Motor neuron (in vitro differentiated cells): ENCODE results near the gene ADGRA1. TPM values are rescaled to one million over a fixed set of nuclear protein-coding genes. Genes with fewer than 3 reads are reported as not detected.
"Not testable (repeated sequence)": the region's sequence is repeated elsewhere in the genome, so short reads cannot be mapped to it uniquely, and the experiment has no call there.

ENCODE experiments used
- ATAC-seq, 8 experiments: fragments of 200-7000 bp; cut with Tn5 transposase; replicated peaks in 6 of 8; 2 replicates each; pipeline ENCODE4 v1.8.0; 2021; ENCODE audit warnings: mild to moderate bottlenecking in 8 of 8, moderate library complexity in 8 of 8
- H3K27ac ChIP-seq, 2 donors: fragments of 250-450 bp; sonication (Bioruptor Pico); 2 replicates each; pipeline ENCODE4 v1.9.0; 2021; ENCODE audit warnings: antibody characterized with exemption in 2 of 2, mild to moderate bottlenecking in 2 of 2, moderate library complexity in 1 of 2
- H3K4me1 ChIP-seq, 2 donors: fragments of 250-450 bp; sonication (Bioruptor Pico); replicated peaks in 1 of 2; 2 replicates each; pipeline ENCODE4 v1.6.1; 2021; ENCODE audit warnings: antibody characterized with exemption in 2 of 2, mild to moderate bottlenecking in 2 of 2, moderate library complexity in 1 of 2
- H3K4me3 ChIP-seq, 5 donors: fragments of 250-450 bp; sonication (Bioruptor Pico); 2 replicates each; pipeline ENCODE4 v1.9.0; 2021; ENCODE audit warnings: antibody characterized with exemption in 5 of 5, mild to moderate bottlenecking in 5 of 5, moderate library complexity in 4 of 5
- WGBS, 10 experiments: fragments of 450-650 bp; shearing (Covaris generic); methylation state at CpG; one replicate each; pipeline ENCODE4 v1.0.0; 2022; 5-methylcytosine and 5-hydroxymethylcytosine counted together
- in situ Hi-C, 9 experiments: fragments of 400-800 bp; cut with MboI; loops; one replicate each; pipeline ENCODE4 v1.15.0; 2021; ENCODE audit warnings: low sequenced_read_pairs in 9 of 9, low pct_unique_long_range_greater_than_20kb in 2 of 9; ENCODE audit not compliant: unreplicated experiment in 9 of 9
- total RNA-seq, 8 experiments: library from RNA; unstranded; fragments of 300-600 nt; gene quantifications; 2 replicates each; pipeline versions ENCODE4 v1.2.3 to v1.2.4, GENCODE V29; 2022

Gene ADGRA1
- total RNA-seq, 8 experiments from 2014 or later: 0.09 to 6.3 (median 1.9) TPM

DNA sequence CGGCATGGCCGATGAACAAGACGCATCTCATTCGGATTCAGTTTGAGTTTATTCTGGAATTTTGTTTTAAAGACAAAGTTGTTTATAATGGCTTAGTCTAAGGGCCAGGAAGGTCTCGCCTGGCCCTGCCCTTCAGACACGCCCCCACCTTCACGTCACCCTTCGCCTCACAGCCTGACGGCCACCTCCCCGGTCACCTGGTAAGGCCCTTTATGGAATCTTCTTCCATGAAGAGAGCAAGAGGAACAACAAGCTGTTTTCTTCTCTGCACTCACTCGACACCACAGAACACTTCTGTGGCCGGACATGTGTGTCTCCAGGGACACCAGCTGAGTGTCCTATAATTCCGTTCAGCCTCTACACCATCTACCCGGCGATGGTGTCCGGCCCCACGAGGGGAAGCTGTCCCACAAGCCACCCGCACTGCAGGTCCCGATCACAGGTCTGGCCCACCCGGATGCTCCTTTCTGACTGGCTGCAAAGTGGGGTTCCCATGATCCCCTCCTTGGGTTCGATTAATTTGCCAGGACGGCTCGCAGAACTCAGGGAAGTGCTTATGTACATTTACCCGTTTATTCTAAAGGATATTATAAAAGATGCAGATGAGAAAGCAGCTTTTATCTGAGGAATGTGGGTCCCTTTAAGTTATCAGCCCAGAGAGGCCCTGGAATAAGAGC lies 54.9 kb downstream of the ADGRA1 start:
- no peak for ATAC-seq
- in situ Hi-C loops: no loop called here

DNA sequence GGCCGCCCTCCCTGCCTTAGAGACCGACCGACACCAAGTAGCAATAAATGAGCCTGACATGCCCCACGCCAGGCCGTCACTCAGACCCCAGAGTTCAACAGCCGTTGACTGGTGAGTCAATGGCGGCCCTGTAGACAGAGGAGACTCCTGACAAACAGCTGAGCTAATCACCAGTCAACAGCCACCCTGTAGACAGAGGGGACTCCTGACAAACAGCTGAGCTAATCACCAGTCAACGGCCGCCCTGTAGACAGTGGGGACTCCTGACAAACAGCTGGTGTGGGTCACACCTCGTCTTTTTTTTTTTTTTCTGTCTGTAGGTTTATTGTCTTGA lies 55.4 kb downstream of the ADGRA1 start:
- Histone ChIP-seq H3K4me1 (peaks cover 41 to 54% of the 10 kb centered on the region in 2 donors), H3K27ac (peak overlapping the region in 1 of 2 donors; percentile 49), H3K4me3 (no peak overlapping the region)
- peak in 5 of 8 experiments; percentile 75 to 84 (median 80) for ATAC-seq
- in situ Hi-C loops: no loop called here
- WGBS, 10 experiments: 0 to 80% (median 36%) methylated on average over 1 to 6 of the region's 10 CpGs; no CpG with 5 or more reads in 4 of the 10 experiments

More for the DNA sequence above, 54.9 kb downstream of the ADGRA1 start:
- WGBS, 10 experiments: 76 to 96% (median 87%) methylated on average over 3 to 18 of the region's 24 CpGs; no CpG with 5 or more reads in 2 of the 10 experiments
- no peak overlapping the region for H3K4me3 ChIP-seq
- peak overlapping the region in 1 of 2 donors; percentile 49 for H3K27ac ChIP-seq
- H3K4me1 ChIP-seq: peaks cover 41 to 54% of the 10 kb centered on the region in 2 donors

DNA sequence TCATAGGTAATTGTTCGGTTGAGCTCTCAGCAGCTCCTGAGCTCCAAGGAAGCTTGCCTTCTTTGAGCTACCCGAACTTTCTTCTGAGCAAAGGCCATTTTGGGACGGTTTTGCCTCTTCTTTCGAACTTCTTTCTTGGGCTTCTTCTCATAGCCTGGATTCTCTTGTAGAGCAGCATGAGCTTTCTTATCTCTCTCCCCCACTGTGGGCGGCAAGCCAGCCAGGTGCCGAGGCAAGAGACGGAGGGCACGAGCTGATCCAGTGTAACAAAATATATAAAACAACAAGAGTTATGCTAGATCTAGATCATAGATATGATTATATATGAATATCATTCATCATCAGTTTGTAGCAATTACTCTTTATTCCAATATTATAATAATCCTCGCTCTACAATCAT lies 55.8 kb downstream of the ADGRA1 start:
- in situ Hi-C loops: no loop called here
- no peak overlapping the region for H3K4me3 ChIP-seq
- no peak for ATAC-seq
- H3K4me1 ChIP-seq: peaks cover 41 to 54% of the 10 kb centered on the region in 2 donors
- peak overlapping the region in 1 of 2 donors; percentile 49 for H3K27ac ChIP-seq
- 0 to 100% (median 69%) methylated on average over 1 to 9 of the region's 9 CpGs for WGBS, 10 experiments

DNA sequence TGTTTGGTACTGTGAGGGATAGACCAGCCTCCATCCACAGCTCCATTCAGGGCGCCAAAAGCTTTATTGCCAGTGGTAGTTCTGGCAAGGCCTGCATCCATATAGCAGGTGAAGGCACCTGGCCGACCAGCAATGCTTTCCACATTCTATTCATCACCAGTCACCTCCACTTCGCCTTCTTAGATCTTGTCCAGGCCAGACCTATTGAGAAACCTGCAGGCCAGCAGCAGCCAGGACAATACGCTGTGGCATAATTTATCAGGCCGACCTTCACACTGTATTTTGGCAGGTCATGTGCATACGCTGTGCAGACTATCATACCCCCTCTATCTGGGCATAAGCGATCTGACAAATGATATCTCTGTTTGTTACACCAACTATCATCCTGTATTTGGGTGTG lies 57.0 kb downstream of the ADGRA1 start:
- H3K4me1 ChIP-seq: peaks cover 38 to 51% of the 10 kb centered on the region in 2 donors
- ATAC-seq: no peak
- no peak overlapping the region for H3K4me3 ChIP-seq
- 60 to 100% (median 83%) methylated on average over 1 to 5 of the region's 7 CpGs; no CpG with 5 or more reads in 4 of the 10 experiments for WGBS, 10 experiments
- H3K27ac ChIP-seq: peak overlapping the region in 1 of 2 donors; percentile 59
- in situ Hi-C loops: no loop called here

DNA sequence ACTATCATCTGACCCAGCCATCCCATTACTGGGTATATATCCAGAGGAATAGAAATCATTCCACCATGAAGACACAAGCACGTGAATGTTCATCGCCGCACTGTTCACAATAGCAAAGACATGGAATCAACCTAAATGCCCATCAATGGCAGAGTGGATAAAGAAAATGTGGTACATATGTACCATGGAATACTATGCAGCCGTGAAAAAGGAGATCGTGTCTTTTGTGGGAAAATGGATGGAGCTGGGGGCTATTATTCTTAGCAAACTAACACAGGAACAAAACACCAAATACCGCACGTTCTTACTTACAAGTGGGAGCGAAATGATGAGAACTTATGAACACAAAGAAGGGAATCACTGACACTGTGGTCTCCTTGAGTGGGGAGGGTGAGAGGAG lies 62.5 kb downstream of the ADGRA1 start:
- in situ Hi-C loops: no loop called here
- H3K4me1 ChIP-seq: peaks cover under 1 to 6% of the 10 kb centered on the region in 2 donors
- H3K4me3 ChIP-seq: no peak overlapping the region
- no peak for ATAC-seq
- H3K27ac ChIP-seq: no peak overlapping the region
- 20 to 100% (median 89%) methylated on average over 1 to 8 of the region's 8 CpGs; no CpG with 5 or more reads in 1 of the 10 experiments for WGBS, 10 experiments

DNA sequence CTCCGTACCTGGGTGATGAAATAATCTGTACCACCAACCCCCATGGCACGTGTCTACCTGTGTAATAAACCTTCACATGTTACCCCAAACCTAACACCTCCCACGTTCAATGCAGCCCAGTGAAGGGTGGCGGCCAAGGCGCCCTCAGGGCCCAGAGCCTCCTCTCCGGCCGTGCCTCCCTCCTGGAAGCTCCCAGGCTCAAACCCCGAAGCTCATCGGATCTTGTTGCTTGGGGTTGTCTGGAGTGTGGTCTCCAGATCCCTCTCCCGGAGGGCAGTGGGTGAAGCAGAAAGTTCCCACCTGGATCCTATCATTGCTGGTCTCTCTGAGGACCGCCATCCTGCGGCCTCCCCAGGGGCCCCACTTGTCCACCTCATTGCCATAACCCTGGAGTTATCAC lies 62.9 kb downstream of the ADGRA1 start:
- 28 to 80% (median 72%) methylated on average over 1 to 5 of the region's 12 CpGs; no CpG with 5 or more reads in 4 of the 10 experiments for WGBS, 10 experiments
- Histone ChIP-seq H3K4me3 (no peak overlapping the region), H3K27ac (no peak overlapping the region), H3K4me1 (peaks cover 0 to 6% of the 10 kb centered on the region in 2 donors)
- no peak for ATAC-seq
- in situ Hi-C loops: no loop called here

DNA sequence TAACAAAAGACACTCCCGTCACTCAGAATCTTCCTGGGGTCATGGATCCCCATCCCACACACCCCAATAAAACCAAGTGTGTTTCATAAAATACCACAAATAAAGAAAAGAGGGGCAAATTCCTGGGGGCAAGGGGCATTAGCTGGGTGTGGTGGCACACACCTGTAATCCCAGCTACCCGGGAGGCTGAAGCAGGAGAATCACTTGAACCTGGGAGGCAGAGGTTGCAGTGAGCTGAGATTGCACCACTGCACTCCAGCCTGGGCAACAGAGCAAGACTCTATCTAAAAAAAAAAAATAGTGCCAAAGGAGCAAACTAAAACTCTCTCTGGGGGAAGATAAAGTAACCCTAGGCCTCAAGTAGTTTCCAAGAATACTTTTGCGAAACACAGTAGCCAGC lies 63.3 kb downstream of the ADGRA1 start:
- H3K27ac ChIP-seq, H3K4me3 ChIP-seq, in situ Hi-C loops, ATAC-seq, H3K4me1 ChIP-seq: not testable (repeated sequence)
- 0 to 100% (median 80%) methylated on average over 1 to 3 of the region's 3 CpGs; no CpG with 5 or more reads in 3 of the 10 experiments for WGBS, 10 experiments

DNA sequence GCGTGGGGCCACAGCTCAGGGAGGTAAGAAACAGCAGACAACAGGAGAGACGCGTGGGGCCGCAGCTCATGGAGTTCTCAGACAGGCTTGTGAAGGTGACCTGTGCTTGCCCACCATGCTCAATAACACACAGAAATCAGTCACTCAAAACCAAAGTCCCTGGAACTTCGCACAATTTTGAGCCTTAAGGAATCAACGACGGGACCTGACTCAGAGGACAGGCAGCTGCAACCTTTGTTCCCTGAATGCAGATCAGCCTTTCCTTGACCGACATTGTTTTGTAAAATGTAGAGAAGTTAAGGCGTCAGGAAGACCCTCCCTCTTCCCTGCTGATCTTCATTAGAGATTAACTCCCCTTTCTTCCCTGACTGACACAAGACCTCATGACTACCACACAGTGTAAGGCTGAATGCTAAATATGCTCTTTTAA lies 63.8 kb downstream of the ADGRA1 start:
- WGBS, 10 experiments: 0 to 21% (median 13%) methylated on average over 1 to 8 of the region's 9 CpGs; no CpG with 5 or more reads in 3 of the 10 experiments
- in situ Hi-C loops: no loop called here
- Histone ChIP-seq H3K27ac (no peak overlapping the region), H3K4me3 (no peak overlapping the region), H3K4me1 (peaks cover 0 to 6% of the 10 kb centered on the region in 2 donors)
- ATAC-seq: peak in 7 of 8 experiments; percentile 56 to 92 (median 83)

DNA sequence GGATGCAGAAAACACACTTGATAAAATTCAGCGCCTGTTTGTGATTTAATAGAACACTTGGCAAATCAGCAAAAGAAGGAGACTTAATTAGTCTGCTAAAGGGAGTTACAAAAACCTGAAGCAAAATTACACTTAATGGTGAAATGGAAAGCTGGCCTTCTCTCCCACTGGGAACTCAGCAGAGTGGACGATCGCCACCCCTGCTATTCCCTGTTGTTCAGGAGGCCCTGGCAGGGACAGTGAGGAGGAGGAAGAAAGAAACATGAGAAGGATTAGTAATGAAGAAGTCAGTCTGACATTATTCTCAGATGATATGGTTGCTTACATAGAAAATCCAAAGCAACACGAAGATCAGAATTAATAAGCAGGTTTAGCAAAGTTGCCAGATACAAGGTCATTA lies 66.7 kb downstream of the ADGRA1 start:
- H3K4me1 ChIP-seq: peaks cover 13 to 18% of the 10 kb centered on the region in 2 donors
- no peak overlapping the region for H3K4me3 ChIP-seq
- no peak overlapping the region for H3K27ac ChIP-seq
- no peak for ATAC-seq
- in situ Hi-C loops: no loop called here
- WGBS, 10 experiments: 28 to 100% (median 83%) methylated on average over 1 to 4 of the region's 4 CpGs; no CpG with 5 or more reads in 1 of the 10 experiments

DNA sequence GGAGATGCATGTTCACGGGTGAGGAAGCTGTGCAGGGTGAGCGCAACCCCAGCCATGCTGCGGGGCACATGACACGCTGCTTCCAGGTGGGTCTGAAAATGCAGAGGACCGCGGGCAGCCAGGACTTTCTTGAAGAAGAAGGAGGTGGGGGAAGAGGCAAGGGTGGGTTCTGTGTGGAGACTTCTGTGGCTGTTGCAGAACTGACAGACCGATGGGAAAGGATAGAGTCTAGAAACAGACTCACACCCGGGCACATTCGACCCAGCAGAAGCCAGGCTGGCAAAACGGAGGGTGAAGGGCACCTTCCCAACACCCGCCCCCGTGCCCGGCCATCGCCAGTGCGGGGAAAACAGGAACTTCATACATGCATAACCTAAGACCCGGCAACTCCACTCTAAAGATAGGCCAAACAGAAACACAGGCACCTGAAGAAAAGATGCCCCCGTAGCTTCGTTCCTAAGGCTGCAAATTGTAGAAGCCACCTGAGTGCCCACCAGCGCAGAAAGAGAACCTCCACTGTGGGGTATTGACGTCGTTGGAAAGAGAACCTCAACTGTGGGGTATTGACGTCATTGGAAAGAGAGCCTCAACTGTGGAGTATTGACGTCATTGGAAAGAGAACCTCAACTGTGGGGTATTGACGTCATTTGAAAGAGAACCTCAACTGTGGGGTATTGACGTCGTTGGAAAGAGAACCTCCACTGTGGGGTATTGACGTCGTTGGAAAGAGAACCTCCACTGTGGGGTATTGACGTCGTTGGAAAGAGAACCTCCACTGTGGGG lies 67.5 kb downstream of the ADGRA1 start:
- 41 to 96% (median 83%) methylated on average over 1 to 13 of the region's 30 CpGs; no CpG with 5 or more reads in 1 of the 10 experiments for WGBS, 10 experiments
- H3K4me1 ChIP-seq: peaks cover 16 to 20% of the 10 kb centered on the region in 2 donors
- ATAC-seq: no peak
- no peak overlapping the region for H3K4me3 ChIP-seq
- in situ Hi-C loops: no loop called here
- no peak overlapping the region for H3K27ac ChIP-seq

DNA sequence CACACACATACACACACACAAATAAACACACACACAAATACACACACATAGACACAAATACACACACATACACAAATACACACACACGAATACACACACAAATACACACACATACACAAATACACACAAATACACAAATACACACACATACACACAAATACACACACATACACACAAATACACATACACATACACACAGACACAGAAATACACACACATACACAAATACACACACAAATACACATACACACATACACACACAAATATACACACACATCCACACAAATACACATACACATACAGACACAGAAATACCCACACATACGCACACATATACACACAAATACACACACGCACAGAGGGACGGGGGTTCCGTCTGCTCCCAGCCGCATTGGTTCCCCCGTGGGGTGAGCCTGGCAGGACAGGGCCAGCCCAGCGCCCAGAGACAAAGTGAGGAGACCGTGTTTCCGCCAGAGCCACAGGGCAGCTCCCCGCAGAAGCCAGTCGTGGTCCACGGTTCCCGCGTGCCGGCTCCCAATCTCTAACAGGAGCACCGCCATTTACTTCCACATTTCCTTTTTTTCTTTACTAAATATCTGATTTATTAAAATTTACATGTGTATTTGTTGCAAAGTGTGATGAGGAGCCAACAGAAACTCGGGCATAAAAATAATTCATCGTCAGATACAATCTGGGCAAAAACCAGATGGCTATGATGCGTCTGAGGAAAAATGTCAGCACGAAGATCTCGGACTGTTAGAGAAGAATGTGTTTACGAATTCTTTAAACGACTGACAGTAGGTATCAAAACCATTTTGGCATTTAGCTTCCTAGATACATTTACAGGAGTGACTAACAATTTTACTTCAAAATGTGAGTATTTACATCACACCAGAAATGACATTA lies 69.2 kb downstream of the ADGRA1 start:
- peaks cover 20 to 25% of the 10 kb centered on the region in 2 donors for H3K4me1 ChIP-seq
- no peak overlapping the region for H3K27ac ChIP-seq
- in situ Hi-C loops: no loop called here
- no peak overlapping the region for H3K4me3 ChIP-seq
- no peak for ATAC-seq
- 16 to 100% (median 74%) methylated on average over 1 to 17 of the region's 24 CpGs; no CpG with 5 or more reads in 1 of the 10 experiments for WGBS, 10 experiments

DNA sequence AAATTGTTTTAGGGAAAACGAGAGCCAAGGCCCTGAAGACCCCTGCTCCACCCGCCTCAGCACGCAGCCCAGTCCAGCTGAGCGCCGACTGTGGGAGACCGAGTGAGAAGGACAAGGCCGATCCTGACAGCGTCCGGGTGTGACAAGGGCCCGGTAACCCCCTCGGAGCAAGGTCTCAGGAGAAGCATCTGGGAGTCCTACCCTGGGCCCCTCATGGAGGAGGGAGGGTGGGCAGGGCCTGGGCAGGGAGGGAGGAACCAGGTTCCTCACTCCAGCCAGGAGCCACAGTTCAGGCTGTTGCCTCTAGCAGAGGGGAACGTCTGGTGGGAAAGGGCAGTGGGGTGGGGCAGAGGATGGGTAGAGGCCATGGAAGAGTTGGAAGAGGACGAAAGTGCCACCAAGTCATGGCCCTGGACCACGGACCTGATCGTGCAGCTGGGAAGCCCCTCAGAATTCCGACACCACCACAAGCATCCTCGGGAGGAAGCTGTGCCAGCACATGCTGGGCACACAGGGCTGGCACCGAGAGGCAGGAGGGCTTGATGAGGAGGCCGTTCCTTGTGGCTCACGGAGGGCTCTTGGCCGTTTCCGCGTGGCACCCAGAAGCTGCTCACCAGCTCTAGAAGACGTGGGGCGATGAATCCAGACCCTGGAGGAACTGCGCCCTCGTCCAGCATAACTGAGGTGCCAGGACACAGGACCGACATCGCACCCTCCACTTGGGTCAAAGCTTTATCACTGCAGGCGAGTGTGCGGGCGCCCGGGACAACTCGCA lies 70.1 kb downstream of the ADGRA1 start:
- Histone ChIP-seq H3K4me1 (peaks cover 17 to 31% of the 10 kb centered on the region in 2 donors), H3K27ac (no peak overlapping the region), H3K4me3 (no peak overlapping the region)
- no peak for ATAC-seq
- in situ Hi-C loops: no loop called here
- 4 to 93% (median 50%) methylated on average over 1 to 13 of the region's 34 CpGs; no CpG with 5 or more reads in 4 of the 10 experiments for WGBS, 10 experiments
